ENCODE measurements around the gene ANKMY1. TPM values are rescaled to one million over a fixed set of nuclear protein-coding genes. Genes with fewer than 3 reads are reported as not detected.

ANKMY1 gene
- total and polyA plus RNA-seq, 2 of the 13 experiments (the other 11 are each of a cell fraction or from before 2014, with no cell fraction given): 11.7 to 18.8 TPM

DNA sequence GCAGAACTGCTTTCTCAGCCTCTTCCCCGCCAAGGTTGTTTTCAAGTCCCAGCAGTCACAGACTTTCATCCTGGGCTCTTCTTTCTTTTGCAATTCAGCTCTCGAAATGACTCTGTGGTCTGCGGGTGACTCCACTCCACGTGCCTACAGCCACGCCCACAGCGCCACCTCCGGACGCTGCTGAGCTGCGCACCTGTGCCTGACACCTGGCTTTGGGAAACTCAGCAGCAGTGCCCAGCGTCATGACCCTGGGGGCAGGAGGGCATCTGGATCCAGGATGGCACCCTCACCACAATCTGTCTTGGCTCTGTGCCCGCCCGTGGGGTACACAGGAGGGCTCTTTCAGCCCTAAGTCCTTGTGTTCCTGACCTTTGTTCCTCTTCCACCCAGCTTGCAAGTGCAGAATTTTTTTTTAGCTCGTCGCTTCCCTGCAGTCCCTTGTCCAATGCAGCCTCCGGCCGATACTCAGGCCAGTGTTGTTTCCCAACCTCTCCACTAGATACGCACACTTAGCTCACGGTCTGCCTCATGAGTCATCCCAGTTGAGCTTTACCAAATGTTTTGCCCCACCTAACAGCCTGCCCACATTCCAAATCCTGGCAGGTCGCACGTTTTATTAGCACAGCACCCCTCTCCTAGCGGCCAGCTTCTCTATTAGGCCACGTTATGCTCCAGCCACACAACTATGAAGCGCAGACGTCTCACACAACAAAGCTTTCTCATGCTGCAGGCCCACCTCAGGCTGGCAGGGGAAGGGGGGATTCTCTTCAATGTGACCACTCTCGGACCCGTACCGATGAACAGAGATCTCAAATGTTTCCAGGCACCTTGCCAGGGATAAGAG is 22.2 kb upstream of the ANKMY1 start (continued):
- no peak for TF ChIP-seq ZBTB42 (CRISPR knock-in tag; IDR thresholded peaks at IDR 0.05)
- TF ChIP-seq, protein P1, sequence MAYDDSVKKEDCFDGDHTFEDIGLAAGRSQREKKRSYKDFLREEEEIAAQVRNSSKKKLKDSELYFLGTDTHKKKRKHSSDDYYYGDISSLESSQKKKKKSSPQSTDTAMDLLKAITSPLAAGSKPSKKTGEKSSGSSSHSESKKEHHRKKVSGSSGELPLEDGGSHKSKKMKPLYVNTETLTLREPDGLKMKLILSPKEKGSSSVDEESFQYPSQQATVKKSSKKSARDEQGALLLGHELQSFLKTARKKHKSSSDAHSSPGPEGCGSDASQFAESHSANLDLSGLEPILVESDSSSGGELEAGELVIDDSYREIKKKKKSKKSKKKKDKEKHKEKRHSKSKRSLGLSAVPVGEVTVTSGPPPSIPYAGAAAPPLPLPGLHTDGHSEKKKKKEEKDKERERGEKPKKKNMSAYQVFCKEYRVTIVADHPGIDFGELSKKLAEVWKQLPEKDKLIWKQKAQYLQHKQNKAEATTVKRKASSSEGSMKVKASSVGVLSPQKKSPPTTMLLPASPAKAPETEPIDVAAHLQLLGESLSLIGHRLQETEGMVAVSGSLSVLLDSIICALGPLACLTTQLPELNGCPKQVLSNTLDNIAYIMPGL (CRISPR knock-in tag; IDR thresholded peaks at IDR 0.05; ENCODE audit: borderline replicate concordance in 1 of 2, low read depth in 1 of 2): peak; percentile 36 to 94; a peak in 3 of 4 replicates
- peak; percentile 58; the same call in 1 of the 2 replicates for TF ChIP-seq NR2F2 (IDR thresholded peaks at IDR 0.05; ENCODE audit: borderline replicate concordance, low read depth)
- peak; percentile 80 for TF ChIP-seq XRCC5 (optimal IDR thresholded peaks at IDR 0.05; ENCODE audit: low read length)
- TF ChIP-seq ZNF20 (CRISPR knock-in tag; IDR thresholded peaks at IDR 0.05): no peak
- TF ChIP-seq TFDP2 (CRISPR knock-in tag; IDR thresholded peaks at IDR 0.05): peak; percentile 72; the same call in 1 of the 2 replicates
- peak; percentile 98 for TF ChIP-seq ZNF687 (CRISPR knock-in tag; IDR thresholded peaks at IDR 0.05)
- TF ChIP-seq NRL (CRISPR knock-in tag; IDR thresholded peaks at IDR 0.05; ENCODE audit: borderline replicate concordance): peak; percentile 87; the same call in 1 of the 2 replicates
- no peak for TF ChIP-seq HCFC1 (IDR thresholded peaks at IDR 0.05; ENCODE audit: low read depth, low read length)
- TF ChIP-seq YY1 (IDR thresholded peaks at IDR 0.05; ENCODE audit: insufficient read depth, insufficient replicate concordance, low read depth, low read length): peak; percentile 37
- no peak for TF ChIP-seq ZNF674 (CRISPR knock-in tag; IDR thresholded peaks at IDR 0.05; ENCODE audit: low read depth)
- TF ChIP-seq ZFY (CRISPR knock-in tag; IDR thresholded peaks at IDR 0.05): peak; percentile 42; the same call in 1 of the 2 replicates
- peak; percentile 51; the same call in 1 of the 2 replicates for TF ChIP-seq KMT2A (CRISPR knock-in tag; IDR thresholded peaks at IDR 0.05)
- TF ChIP-seq PREB (CRISPR knock-in tag; IDR thresholded peaks at IDR 0.05): no peak
- no peak for TF ChIP-seq ZNF776 (CRISPR knock-in tag; IDR thresholded peaks at IDR 0.05)
- TF ChIP-seq JUND (CRISPR knock-in tag; IDR thresholded peaks at IDR 0.05): peak; percentile 90
- peak; percentile 16 for TF ChIP-seq RBM22 (optimal IDR thresholded peaks at IDR 0.05; ENCODE audit: low read length)
- TF ChIP-seq ZBTB2 (CRISPR knock-in tag; IDR thresholded peaks at IDR 0.05; ENCODE audit: low read depth): 0 out of 2 replicates have a peak, but pooled peaks have one; percentile 50
- TF ChIP-seq WIZ (CRISPR knock-in tag; IDR thresholded peaks at IDR 0.05): no peak

Data from HepG2 (cell line).